HG03139 (cell line): ENCODE results near the gene KRTCAP2.
"Not testable (repeated sequence)": the region's sequence is repeated elsewhere in the genome, so short reads cannot be mapped to it uniquely, and the experiment has no call there.

Source experiments
- ATAC-seq: cut with Tn5 transposase; IDR thresholded peaks from one replicate; pipeline ENCODE4 v1.9.1; 2021; ENCODE audit not compliant: unreplicated experiment

KRTCAP2 gene

GRCh38 chr1:155200920-155201319 is 27.8 kb upstream of the KRTCAP2 start:
- ATAC-seq, result no peak

- no peak for ATAC-seq
Measured at GRCh38 chr1:155199792-155200191, 26.7 kb upstream of the KRTCAP2 start.

GRCh38 chr1:155198547-155198906 is 25.4 kb upstream of the KRTCAP2 start:
- no peak for ATAC-seq

- no peak for ATAC-seq
Measured at GRCh38 chr1:155197901-155198546, 24.9 kb upstream of the KRTCAP2 start.

GRCh38 chr1:155196893-155197638 is 24.0 kb upstream of the KRTCAP2 start:
- no peak for ATAC-seq

- no peak for ATAC-seq
Measured at GRCh38 chr1:155196103-155196892, 23.2 kb upstream of the KRTCAP2 start.

GRCh38 chr1:155195201-155196102 is 22.3 kb upstream of the KRTCAP2 start:
- no peak for ATAC-seq

- not testable (repeated sequence) for ATAC-seq
Measured at GRCh38 chr1:155193991-155194240, 20.8 kb upstream of the KRTCAP2 start.

- peak; percentile 57 for ATAC-seq
Measured at GRCh38 chr1:155193275-155193990, 20.3 kb upstream of the KRTCAP2 start.

- no peak for ATAC-seq
Measured at GRCh38 chr1:155192346-155193274, 19.5 kb upstream of the KRTCAP2 start.

GRCh38 chr1:155191904-155192303 is 18.8 kb upstream of the KRTCAP2 start:
- no peak for ATAC-seq

GRCh38 chr1:155189926-155190325 is 16.8 kb upstream of the KRTCAP2 start:
- ATAC-seq, result not testable (repeated sequence)

- no peak for ATAC-seq
Measured at GRCh38 chr1:155188268-155188667, 15.2 kb upstream of the KRTCAP2 start.

- ATAC-seq, result no peak
Measured at GRCh38 chr1:155187456-155187891, 14.4 kb upstream of the KRTCAP2 start.

- no peak for ATAC-seq
Measured at GRCh38 chr1:155186794-155187455, 13.8 kb upstream of the KRTCAP2 start.

GRCh38 chr1:155186067-155186793 is 13.1 kb upstream of the KRTCAP2 start:
- no peak for ATAC-seq

GRCh38 chr1:155185783-155186066 is 12.6 kb upstream of the KRTCAP2 start:
- no peak for ATAC-seq
